ENCODE measurements around the gene TMEM209. TPM values are rescaled to one million over a fixed set of nuclear protein-coding genes. Genes with fewer than 3 reads are reported as not detected.
A peak's percentile ranks its signal among the peaks of the same experiment; 100 is the strongest.
"Not testable (repeated sequence)": the region's sequence is repeated elsewhere in the genome, so short reads cannot be mapped to it uniquely, and the experiment has no call there.

Gene TMEM209
- total and polyA plus RNA-seq, 9 donors = 8.5 to 12.7 (median 9.3) TPM

- no peaks in the 10 kb centered on the region for H3K4me1 ChIP-seq (ENCODE audit: control insufficient read depth, insufficient read depth, low read length)
- H3K4me3 ChIP-seq (ENCODE audit: low read length) = no peak overlapping the region
- H3K36me3 ChIP-seq (ENCODE audit: control insufficient read depth, insufficient read depth, low read length) = no peaks in the 10 kb centered on the region
- no peaks in the 10 kb centered on the region for H3K9me3 ChIP-seq (replicated peaks; ENCODE audit: control insufficient read depth, low read depth, low read length)
- DNase-seq = no peak
- H3K27me3 ChIP-seq (ENCODE audit: control insufficient read depth, insufficient read depth, low read length) = no peaks in the 10 kb centered on the region
- 67% methylated on average over 2 of the region's 2 CpGs for WGBS (ENCODE audit: insufficient coverage)
- H3K27ac ChIP-seq (ENCODE audit: low read length) = no peak overlapping the region
These were observed 28.9 kb upstream of the TMEM209 start for GRCh38 chr7:130234078-130234477.

GRCh38 chr7:130232209-130232608 is 27.0 kb upstream of the TMEM209 start:
- Histone ChIP-seq H3K4me3 (ENCODE audit: low read length) (no peak overlapping the region), H3K4me1 (ENCODE audit: control insufficient read depth, insufficient read depth, low read length) (no peaks in the 10 kb centered on the region), H3K27me3 (ENCODE audit: control insufficient read depth, insufficient read depth, low read length) (no peaks in the 10 kb centered on the region), H3K9me3 (replicated peaks; ENCODE audit: control insufficient read depth, low read depth, low read length) (no peaks in the 10 kb centered on the region), H3K27ac (ENCODE audit: low read length) (no peak overlapping the region), H3K36me3 (ENCODE audit: control insufficient read depth, insufficient read depth, low read length) (no peaks in the 10 kb centered on the region)
- DNase-seq = no peak
- no CpG with 5 or more reads among the region's 2 CpGs for WGBS (ENCODE audit: insufficient coverage)

- H3K4me3 ChIP-seq (ENCODE audit: low read length) = no peak overlapping the region
- no peak overlapping the region for H3K27ac ChIP-seq (ENCODE audit: low read length)
- no peaks in the 10 kb centered on the region for H3K27me3 ChIP-seq (ENCODE audit: control insufficient read depth, insufficient read depth, low read length)
- peak; percentile 17 for DNase-seq
- no peaks in the 10 kb centered on the region for H3K4me1 ChIP-seq (ENCODE audit: control insufficient read depth, insufficient read depth, low read length)
- no peaks in the 10 kb centered on the region for H3K36me3 ChIP-seq (ENCODE audit: control insufficient read depth, insufficient read depth, low read length)
- WGBS (ENCODE audit: insufficient coverage) = 58% methylated on average over 5 of the region's 6 CpGs
- H3K9me3 ChIP-seq (replicated peaks; ENCODE audit: control insufficient read depth, low read depth, low read length) = no peaks in the 10 kb centered on the region
These were observed 26.6 kb upstream of the TMEM209 start for GRCh38 chr7:130231792-130232191.

- not testable (repeated sequence) for H3K9me3 ChIP-seq (replicated peaks; ENCODE audit: control insufficient read depth, low read depth, low read length); H3K27me3 ChIP-seq (ENCODE audit: control insufficient read depth, insufficient read depth, low read length); H3K27ac ChIP-seq (ENCODE audit: low read length); H3K4me1 ChIP-seq (ENCODE audit: control insufficient read depth, insufficient read depth, low read length); H3K4me3 ChIP-seq (ENCODE audit: low read length); H3K36me3 ChIP-seq (ENCODE audit: control insufficient read depth, insufficient read depth, low read length); DNase-seq
- WGBS (ENCODE audit: insufficient coverage) = 94% methylated on average over 17 of the region's 28 CpGs
These were observed 24.8 kb upstream of the TMEM209 start for GRCh38 chr7:130229981-130230380.

DNA sequence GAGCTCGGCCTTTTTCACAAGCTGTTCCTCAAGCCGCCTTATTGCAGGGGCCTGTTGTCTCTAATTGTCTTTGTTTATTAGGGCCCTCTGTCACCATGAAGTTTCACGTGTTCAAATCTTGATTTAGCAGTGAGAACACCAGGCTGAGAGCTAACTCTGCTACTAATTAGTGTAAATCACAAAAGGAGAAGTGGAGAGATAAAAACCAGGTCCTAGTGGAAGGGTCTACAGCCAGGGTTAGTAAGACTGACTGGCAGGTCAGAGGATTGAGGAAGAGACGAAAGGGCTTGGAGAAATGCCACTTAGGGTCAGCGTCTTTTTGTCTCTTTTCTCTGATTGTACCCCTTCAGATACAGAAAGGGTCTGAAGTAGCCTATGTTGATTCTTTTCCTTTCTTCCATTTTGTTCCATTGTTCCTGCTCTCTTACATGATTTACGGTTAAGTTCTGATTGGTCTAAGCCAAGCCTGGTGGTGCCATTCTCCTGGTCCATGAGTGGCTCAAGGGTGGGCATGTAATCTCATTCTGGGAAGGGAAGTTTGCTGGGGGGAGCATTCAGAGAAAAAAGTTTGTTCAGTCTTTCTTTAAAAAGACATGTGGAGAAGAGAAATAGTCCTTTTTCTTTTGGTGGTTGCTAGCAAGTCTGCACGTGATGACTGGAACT is 23.8 kb upstream of the TMEM209 start:
- no peak overlapping the region for H3K27ac ChIP-seq (ENCODE audit: low read length)
- no peak for DNase-seq
- H3K4me1 ChIP-seq (ENCODE audit: control insufficient read depth, insufficient read depth, low read length) = no peaks in the 10 kb centered on the region
- no peak overlapping the region for H3K4me3 ChIP-seq (ENCODE audit: low read length)
- H3K27me3 ChIP-seq (ENCODE audit: control insufficient read depth, insufficient read depth, low read length) = no peaks in the 10 kb centered on the region
- whole genome bisulfite sequencing (ENCODE audit: insufficient coverage) = no CpG with 5 or more reads among the region's 7 CpGs
- no peaks in the 10 kb centered on the region for H3K36me3 ChIP-seq (ENCODE audit: control insufficient read depth, insufficient read depth, low read length)
- no peaks in the 10 kb centered on the region for H3K9me3 ChIP-seq (replicated peaks; ENCODE audit: control insufficient read depth, low read depth, low read length)

- Histone ChIP-seq H3K27me3 (ENCODE audit: control insufficient read depth, insufficient read depth, low read length) (no peaks in the 10 kb centered on the region), H3K4me1 (ENCODE audit: control insufficient read depth, insufficient read depth, low read length) (no peaks in the 10 kb centered on the region), H3K4me3 (ENCODE audit: low read length) (no peak overlapping the region), H3K36me3 (ENCODE audit: control insufficient read depth, insufficient read depth, low read length) (no peaks in the 10 kb centered on the region), H3K9me3 (replicated peaks; ENCODE audit: control insufficient read depth, low read depth, low read length) (no peaks in the 10 kb centered on the region), H3K27ac (ENCODE audit: low read length) (no peak overlapping the region)
- no peak for DNase-seq
- no CpG with 5 or more reads among the region's 1 CpG for WGBS (ENCODE audit: insufficient coverage)
These were observed 22.8 kb upstream of the TMEM209 start for GRCh38 chr7:130227883-130228575.

- H3K27me3 ChIP-seq (ENCODE audit: control insufficient read depth, insufficient read depth, low read length) = no peaks in the 10 kb centered on the region
These were observed 21.1 kb upstream of the TMEM209 start for GRCh38 chr7:130226333-130226732.

GRCh38 chr7:130224923-130225322 is 19.7 kb upstream of the TMEM209 start:
- H3K36me3 ChIP-seq (ENCODE audit: control insufficient read depth, insufficient read depth, low read length); H3K27ac ChIP-seq (ENCODE audit: low read length): not testable (repeated sequence)
- 57% methylated on average over 3 of the region's 3 CpGs for WGBS (ENCODE audit: insufficient coverage)

More at GRCh38 chr7:130226333-130226732, 21.1 kb upstream of the TMEM209 start:
- no peak overlapping the region for H3K27ac ChIP-seq (ENCODE audit: low read length)
- H3K4me3 ChIP-seq (ENCODE audit: low read length) = no peak overlapping the region
- no CpG with 5 or more reads among the region's 1 CpG for WGBS (ENCODE audit: insufficient coverage)
- H3K4me1 ChIP-seq (ENCODE audit: control insufficient read depth, insufficient read depth, low read length) = no peaks in the 10 kb centered on the region
- no peak for DNase-seq
- no peaks in the 10 kb centered on the region for H3K36me3 ChIP-seq (ENCODE audit: control insufficient read depth, insufficient read depth, low read length)
- no peaks in the 10 kb centered on the region for H3K9me3 ChIP-seq (replicated peaks; ENCODE audit: control insufficient read depth, low read depth, low read length)

GRCh38 chr7:130224210-130224609 is 19.0 kb upstream of the TMEM209 start:
- no peaks in the 10 kb centered on the region for H3K36me3 ChIP-seq (ENCODE audit: control insufficient read depth, insufficient read depth, low read length)
- no CpG with 5 or more reads among the region's 5 CpGs for WGBS (ENCODE audit: insufficient coverage)
- no peak for DNase-seq

More at GRCh38 chr7:130224923-130225322, 19.7 kb upstream of the TMEM209 start:
- H3K4me3 ChIP-seq (ENCODE audit: low read length); H3K4me1 ChIP-seq (ENCODE audit: control insufficient read depth, insufficient read depth, low read length); DNase-seq; H3K27me3 ChIP-seq (ENCODE audit: control insufficient read depth, insufficient read depth, low read length); H3K9me3 ChIP-seq (replicated peaks; ENCODE audit: control insufficient read depth, low read depth, low read length): not testable (repeated sequence)

DNA sequence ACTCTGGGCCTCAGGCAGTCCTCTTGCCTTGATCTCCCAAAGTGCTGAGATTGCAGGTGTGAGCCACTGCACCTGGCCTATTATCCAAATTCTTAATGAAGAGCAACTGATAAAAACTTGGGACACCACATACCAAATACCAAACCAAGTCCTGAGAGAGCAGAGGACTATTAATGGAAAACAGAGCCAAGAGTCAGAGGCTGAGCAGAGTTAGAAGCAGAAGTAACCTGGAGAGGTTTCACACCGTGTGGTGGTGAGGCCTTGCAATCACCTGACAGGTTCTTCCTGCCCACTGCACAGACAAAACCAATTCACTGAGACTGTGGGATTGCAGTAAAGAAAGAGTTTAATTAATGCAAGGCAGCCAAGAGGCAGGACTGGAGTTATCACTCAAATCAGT is 18.4 kb upstream of the TMEM209 start:
- Histone ChIP-seq H3K27ac (ENCODE audit: low read length) (no peak overlapping the region), H3K27me3 (ENCODE audit: control insufficient read depth, insufficient read depth, low read length) (no peaks in the 10 kb centered on the region), H3K36me3 (ENCODE audit: control insufficient read depth, insufficient read depth, low read length) (no peaks in the 10 kb centered on the region), H3K4me3 (ENCODE audit: low read length) (no peak overlapping the region), H3K9me3 (replicated peaks; ENCODE audit: control insufficient read depth, low read depth, low read length) (no peaks in the 10 kb centered on the region), H3K4me1 (ENCODE audit: control insufficient read depth, insufficient read depth, low read length) (no peaks in the 10 kb centered on the region)
- WGBS (ENCODE audit: insufficient coverage) = 80% methylated on average over 1 of the region's 1 CpG
- DNase-seq = no peak

More at GRCh38 chr7:130224210-130224609, 19.0 kb upstream of the TMEM209 start:
- H3K4me3 ChIP-seq (ENCODE audit: low read length) = no peak overlapping the region
- no peak overlapping the region for H3K27ac ChIP-seq (ENCODE audit: low read length)
- no peaks in the 10 kb centered on the region for H3K9me3 ChIP-seq (replicated peaks; ENCODE audit: control insufficient read depth, low read depth, low read length)
- no peaks in the 10 kb centered on the region for H3K27me3 ChIP-seq (ENCODE audit: control insufficient read depth, insufficient read depth, low read length)
- H3K4me1 ChIP-seq (ENCODE audit: control insufficient read depth, insufficient read depth, low read length) = no peaks in the 10 kb centered on the region
